Activated naive CD4-positive, alpha-beta T cell treated with Interleukin-2 at 50 U/mL for 16 hours (primary cell): ENCODE results near the gene C12orf75.
"Not testable (repeated sequence)": the region's sequence is repeated elsewhere in the genome, so short reads cannot be mapped to it uniquely, and the experiment has no call there.

ENCODE experiments used
- DNase-seq: peaks from one replicate; pipeline ENCODE4 v3.0.0-alpha.2; 2020

The C12orf75 gene

DNA sequence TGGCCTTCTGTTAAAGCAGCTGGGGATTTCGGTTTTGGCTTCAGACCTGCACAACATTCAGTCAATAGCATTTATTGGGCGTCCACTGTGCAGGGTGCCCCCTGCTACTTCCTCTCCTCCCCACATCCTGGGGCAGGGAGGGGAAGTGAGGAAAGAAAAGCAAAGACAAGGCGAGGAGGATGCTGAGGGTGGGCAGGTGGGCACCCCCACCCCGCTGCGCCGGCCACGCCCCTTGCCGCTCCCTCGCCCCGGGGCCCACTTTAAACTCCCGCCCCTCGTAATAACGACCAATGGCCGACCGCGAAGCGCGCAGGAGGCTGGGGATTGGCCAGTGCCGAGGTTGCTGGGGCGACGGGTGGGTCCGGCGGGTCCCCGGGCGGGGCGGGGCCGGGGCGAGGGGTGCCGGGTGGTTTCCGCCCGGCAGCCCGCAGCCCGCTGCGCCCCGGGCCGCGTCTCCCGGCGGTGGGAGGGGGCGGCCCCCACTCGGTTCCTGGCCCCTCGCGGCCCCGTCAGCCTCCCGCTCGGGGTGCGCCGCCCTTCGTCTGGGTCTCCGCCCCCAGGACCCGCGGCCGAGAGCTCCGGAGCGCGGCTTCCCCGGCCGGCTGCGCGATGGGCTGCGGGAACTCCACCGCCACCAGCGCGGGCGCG is at the start of gene C12orf75:
Gene C12orf75, plus strand, starts transcription at position 409 of the 648 bp plus-strand sequence. Its CDS starts 201 bp downstream, at position 610.
- peak; percentile 87 for DNase-seq

DNA sequence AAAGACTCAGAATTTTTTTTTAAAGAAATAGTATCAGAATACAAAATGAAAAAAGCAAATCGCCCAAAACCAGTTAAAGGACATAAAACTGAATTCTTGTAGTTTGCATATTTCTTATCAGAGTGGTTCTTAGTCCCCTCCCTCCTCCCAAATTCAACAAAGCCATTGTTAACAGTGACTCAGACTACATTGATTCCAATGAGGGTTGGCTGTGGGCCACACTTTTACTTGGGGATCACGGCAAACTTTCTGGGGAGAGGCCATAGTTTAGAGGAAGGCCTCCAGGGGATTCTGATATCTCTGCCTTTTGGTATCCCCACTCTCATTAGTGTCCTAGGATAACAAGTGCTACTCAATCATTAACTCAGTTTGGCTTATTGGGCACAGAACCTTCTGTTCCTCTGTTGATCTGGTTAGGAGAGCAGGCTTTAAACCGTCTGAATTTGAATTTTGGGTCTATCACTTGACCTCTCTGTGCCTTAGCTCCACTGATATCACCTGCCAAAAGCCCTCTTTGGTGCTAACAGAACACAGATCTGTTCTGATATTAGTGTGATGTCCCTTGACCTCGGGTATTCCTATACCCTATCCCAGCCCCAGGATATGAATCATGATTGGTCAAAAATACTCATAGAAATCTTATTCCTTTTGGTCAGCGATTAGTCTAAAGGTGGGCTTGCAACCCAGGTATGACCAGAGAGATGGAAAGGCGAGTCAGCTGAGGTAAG is 49.4 kb upstream of the C12orf75 start:
- DNase-seq, result no peak

DNA sequence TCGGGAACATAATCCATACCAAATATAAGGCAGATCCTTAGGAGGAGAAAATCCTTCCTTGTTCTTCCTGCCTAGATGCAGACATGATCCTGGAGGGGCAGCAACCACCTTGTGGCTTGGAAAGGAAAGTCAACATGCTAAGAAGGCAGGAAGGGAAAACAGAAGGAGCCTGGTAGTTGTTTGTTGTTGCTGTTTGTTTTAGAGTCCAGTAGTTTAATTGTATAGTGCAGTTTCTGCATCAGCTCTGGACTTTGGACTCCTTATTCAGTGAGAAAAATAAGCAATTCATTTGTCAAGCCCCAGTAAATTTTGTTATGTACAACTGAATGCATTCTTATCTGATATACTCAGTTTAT is 48.8 kb upstream of the C12orf75 start:
- no peak for DNase-seq

DNA sequence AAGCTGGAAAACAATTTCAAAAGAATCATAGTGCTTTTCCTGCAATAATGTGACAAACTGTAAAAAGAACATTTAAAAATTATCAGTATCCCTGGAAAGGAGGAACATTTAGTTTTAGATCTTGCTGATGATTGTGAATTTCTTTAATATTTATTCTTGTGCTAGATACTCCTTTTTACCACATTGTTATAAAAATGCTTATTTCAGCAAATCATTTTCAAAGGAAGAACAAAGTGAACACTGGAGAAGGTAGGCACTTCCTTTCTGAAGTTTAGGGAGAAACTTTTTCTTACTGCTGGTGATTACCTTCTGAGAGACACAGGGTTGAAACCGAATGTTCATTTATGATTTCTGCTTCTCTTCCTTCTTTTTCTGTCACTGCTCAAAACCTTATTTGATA is 45.1 kb upstream of the C12orf75 start:
- no peak for DNase-seq

DNA sequence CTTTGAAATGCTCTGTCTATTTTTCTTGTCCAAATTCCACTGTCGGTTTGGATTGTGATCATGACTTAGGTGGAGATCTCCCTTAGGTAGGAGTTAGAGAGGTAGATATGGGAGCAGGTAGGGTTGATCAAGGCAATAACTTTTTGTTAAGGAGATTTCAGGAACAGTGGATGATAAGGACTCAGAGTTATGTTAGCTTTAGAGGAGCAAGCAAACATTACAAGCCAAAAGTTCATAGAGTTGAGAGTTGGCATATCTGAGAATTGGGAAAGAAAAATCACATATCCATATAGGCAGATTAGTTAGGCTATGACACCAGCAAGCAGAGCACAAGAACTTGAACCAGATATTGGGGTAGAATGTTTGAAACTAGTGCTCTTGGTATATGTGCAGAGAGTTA is 43.1 kb upstream of the C12orf75 start:
- no peak for DNase-seq

DNA sequence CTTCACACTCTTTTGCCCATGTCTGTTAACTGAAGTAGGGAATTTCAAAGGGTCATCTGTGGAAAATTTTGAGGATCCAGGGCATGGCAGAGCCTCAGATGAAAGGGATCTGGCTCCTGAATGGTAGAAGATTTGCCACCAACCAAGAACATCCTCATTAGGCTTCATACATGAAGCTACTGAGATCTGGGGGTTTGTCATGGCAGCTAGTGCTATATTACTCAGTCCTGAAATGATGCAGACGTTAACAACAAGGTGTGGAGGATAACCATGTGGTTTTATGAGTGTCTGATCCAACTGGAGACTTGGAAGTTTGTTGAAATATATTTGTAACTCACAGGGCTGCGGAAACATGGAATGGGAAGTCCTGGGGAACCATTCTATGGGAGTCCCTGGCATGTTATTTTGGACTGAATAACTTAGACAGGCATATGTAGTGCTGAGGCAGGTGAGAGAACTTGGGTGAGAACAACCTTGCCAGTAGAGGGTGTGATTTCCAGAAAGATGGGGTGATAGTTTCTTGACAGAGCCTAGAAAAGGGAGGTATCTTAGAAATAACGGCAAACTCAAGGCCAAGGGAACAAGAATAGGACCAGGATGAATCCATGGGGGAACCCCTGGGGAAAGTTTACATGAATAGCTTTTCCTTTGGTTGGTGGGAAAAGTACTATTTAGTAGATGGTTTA is 42.0 kb upstream of the C12orf75 start:
- DNase-seq, result no peak

DNA sequence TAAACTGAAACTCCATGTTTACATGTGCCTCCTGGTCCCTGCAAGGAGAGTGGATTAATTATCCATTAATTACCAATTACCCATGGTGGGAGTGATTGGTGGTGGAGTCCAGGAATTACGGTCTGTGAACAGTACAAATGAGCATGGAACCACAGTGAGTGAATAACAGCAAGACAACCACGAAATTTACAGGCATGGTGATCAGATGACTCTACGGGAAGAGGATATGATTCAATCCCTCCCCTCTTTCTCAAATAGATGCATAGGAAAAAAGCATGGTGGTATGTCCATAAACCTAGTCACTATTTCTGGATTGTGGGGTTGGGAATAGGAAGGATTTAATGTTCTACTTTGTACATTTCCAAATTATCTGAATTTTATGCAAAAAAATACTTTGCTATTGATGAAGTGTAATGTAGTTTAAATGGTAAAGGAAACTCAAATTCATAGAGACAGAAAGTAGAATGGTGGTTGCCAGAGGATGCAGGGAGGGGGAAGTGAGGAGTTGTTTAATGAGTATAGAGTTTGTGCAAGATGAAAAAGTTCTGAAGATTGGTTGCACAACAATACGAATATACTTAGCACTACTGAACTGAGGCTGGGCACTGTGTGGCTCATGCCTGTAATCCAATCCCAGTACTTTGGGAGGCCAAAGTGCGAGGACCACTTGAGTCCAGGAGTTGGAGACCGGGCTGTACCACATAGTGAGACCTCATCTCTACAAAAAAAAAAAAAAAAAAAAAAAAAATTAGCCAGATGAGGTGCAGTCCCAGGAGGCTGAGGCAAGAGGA is 41.2 kb upstream of the C12orf75 start:
- DNase-seq, result no peak

DNA sequence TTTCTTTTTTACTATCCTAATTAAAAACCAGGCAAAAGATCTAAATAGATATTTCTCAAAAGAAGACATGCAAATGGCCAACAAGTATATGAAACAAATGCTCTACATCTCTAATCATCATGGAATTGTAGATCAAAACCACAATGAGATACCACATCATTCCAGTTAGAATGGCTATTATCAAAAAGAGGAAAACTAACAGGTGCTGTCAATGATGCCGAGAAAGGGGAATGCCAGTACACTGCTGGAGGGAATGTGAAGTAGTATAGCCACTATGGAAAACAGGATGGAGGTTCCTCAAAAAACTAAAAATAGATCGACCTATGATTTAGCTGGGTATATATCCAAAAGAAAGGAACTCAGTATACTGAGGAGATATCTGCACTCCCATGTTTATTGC is 39.0 kb upstream of the C12orf75 start:
- DNase-seq, result no peak

DNA sequence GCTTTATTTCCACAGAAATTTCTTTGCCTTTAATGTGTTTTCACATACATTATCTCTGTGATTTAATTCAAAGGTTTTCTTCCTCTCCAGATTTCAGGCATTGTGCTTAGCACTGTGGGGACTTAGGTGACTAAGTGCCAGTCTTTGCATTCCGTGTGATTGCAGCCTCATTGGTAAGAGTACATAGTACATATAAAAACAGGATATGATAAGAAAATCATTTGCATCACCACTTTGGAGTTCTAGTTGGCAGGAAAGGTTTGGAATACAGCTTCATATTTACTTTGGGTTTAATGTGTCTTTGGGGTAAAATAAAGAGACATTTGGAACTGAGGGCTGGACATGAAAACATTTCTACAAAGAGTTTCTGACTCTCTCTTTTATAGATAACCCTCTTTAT is 37.8 kb upstream of the C12orf75 start:
- no peak for DNase-seq

DNA sequence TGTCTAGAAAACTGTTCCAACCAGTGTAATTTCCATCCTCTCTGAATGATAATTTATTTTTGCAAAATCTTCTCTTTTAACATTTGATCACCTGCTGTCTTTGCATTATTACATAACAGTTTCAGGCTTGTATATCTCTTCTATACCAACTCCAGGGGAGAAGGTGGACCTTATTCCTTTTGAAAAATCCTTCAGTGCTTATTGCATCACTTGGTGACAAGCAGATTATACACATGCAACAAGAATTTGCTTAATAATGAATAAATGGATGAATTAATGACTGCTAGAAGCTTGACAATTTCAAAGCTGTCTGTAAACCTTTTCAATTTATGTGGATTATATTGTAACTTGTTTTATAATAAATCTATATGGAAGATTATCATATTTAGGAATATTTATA is 37.3 kb upstream of the C12orf75 start:
- no peak for DNase-seq

DNA sequence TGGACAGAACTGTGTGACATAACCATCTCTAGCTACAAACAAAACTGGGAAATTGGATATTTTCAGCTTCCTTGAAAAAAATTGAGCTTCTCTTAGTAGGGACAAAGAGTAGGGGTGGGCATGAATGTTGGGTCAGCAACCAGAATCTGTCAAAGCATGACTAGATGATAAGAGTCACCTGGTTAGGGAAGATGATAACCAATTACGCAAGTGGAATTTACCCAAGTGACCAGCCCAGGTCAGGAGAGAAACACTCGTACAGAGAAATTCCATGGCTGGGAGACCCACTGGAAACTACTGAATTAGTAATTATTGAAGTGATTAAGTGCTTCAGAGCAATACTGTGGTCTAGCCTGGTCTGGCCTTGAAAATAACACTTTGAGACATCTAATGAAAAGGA is 36.3 kb upstream of the C12orf75 start:
- no peak for DNase-seq

DNA sequence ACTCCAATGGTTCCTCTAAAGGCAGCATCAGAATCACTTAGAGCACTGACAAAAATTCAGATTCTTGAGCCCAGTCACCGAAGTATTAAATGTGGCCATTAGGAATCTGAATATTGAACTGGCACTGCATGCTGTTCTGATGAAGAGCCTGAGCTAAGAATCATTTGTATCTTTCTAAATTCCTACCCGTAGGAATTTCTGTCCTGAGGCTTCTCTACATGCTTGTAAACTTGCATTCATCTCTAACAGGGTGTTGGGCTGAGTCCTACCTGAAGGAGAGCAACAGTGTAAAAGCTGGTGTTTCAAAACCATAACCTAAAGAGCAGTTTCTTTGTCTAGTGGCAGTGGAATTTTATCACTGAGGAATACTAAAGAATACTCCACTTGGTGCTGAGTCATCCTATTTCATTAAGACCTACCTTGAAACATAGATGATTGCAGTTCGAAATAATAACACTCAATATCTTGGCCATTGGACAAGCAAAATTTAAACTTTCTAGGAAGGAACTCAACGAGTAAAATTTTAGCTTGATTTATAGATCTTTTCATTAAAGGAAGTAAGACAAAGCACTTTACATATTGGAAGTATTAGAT is 35.5 kb upstream of the C12orf75 start:
- no peak for DNase-seq

DNA sequence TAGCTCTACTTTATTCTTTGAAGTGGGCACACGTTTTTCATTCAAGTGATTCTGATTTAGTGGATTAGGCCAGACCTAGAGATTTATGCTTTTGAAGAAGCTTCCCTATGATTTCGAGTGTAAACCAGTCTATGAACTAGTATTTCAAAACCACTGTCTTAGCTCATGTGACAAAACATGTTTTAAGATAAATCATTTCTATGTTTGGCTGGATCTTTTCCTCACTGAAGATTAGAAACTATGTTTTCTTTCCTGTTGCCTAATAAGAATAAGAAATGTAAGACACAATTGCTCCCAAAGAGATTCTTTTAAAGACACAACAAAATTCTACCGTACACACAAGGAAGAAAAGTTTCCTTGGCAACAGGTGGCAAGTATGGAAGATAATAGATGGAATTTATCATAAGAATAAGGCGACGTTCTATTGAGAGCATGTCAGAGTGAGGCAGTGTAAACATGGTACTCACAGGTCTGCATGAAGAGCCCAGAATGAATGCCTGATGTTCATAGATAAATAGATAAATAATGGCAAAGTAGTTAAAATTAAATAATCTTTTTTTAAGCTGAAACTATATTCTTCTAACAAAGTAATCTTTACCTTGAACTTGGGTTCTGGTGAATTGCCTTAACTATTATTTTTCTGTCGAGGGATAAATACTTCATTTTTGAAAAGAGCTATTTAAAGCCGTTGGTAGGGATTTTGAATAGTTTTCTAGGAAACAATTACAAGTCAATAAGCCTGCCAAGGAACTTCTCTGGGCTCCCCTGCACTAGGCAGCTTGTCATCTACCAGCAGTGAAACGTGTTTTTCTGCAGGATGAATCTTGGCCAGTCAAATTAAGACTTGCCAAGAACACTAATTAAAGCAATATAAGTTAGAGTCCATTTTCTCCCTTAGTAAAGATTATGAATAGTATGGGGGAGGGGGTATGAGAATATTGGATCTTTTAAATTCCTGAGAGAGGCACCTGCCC is 34.1 kb upstream of the C12orf75 start:
- no peak for DNase-seq

DNA sequence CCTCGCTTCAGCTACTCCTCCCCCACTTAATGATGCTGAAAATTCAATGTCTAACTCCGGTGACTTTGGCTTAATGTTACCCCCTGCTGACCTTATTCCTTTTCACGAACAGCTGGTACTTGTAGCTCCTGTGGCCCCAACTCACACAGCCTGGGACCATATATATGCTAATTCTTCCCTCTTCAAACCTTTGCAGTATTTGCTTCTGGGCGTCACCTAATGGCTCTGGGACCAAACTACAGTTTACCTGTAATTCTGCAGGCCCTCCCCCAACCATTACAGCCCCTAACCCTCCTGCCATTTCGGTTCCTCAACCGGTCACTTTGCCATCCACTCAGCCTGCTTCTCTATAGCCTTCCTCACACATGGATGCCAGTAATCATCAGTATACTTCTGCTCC is 29.6 kb upstream of the C12orf75 start:
- DNase-seq, result no peak

DNA sequence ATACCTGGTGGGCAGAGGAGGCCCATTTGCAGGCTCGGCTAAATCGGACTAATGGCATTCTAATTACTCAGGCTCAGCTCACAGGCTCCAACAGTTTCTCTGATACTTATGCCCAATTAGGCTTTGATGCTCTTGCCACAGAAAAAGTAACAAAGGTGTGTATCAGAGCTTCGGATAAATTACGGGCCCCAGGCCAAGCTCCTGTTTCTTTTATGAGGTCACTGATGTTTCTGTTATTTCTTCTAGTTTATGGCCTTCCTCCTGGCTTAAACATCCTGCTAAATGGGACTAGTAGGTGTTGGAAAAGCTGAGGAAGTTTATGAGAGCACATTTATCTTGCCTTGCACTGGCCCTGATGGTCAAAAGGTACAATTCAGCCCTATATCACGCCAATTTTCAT is 28.8 kb upstream of the C12orf75 start:
- DNase-seq, result no peak

DNA sequence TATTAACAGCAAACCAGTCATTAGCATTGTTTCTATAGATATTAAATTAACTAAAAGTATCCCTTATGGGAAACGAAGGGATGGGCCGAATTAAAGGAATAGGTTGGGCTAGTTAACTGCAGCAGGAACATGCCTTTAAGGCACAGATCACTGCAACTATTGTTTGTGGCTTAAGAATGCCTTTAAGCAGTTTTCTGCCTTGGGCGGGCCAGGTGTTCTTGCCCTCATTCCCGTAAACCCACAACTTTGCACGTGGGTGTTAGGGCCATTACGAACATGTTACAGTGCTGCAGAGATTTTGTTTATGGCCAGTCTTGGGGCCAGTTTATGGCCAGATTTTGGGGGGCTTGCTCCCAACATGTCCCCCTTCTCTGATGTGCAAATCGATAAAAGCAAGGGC is 27.5 kb upstream of the C12orf75 start:
- DNase-seq, result not testable (repeated sequence)

DNA sequence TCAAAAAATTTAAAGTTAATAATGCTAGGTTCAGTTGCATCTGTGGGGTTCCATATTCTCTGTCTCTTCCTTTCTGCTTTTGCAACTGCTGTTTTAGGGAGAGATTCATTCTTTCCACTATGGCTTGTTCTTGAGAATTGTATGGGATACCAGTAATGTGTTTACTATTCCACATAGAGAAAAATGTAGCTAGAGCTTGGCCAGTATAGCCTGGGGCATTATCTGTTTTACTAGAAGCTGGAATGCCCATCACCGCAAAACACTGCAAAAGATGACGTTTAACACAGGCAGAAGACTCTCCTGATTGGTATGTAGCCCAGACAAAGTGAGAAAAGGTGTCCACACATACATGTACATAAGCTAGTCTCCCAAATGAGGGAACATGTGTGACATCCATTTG is 25.9 kb upstream of the C12orf75 start:
- not testable (repeated sequence) for DNase-seq

DNA sequence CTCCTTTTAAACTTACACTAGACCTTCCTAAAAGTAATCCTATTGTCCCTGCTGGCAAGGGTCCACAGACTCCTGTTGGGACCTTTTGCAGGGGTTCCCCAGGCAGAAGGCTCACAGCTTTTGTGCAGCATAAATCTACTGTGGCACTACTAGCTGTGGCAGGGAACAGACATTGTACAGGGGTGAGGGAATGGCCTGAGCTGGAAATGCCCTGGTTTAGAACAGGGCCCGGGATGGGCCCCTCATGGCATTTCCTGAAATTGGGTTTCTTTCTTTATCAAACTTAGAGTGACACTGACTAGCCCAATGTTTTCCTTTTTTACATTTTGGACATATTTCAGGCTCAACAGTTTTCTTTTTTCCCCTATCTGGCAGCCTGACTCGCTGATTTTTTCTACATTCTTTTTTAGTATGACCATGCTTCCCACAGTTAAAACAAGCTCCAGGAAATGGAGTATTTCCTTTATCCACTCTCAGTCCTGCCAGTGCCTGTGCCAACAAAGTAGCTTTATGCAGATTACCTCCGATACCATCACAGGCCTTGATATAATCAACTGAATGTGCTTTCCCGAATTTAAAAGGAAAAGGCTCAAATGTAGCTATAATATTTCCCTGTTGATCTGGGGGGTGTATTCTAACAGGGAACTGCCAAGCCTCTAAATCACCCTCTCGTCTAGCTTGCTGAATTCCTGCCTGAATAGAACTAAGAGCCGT is 22.7 kb upstream of the C12orf75 start:
- DNase-seq, result not testable (repeated sequence)

DNA sequence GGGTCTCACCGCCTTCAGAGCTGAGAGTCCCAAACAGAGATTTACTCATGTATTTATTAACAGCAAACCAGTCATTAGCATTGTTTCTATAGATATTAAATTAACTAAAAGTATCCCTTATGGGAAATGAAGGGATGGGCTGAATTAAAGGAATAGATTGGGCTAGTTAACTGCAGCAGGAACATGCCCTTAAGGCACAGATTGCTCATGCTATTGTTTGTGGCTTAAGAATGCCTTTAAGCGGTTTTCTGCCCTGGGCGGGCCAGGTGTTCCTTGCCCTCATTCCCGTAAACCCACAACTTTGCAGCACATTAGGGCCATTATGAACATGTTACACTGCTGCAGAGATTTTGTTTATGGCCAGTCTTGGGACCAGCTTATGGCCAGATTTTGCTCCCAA is 21.7 kb upstream of the C12orf75 start:
- not testable (repeated sequence) for DNase-seq

DNA sequence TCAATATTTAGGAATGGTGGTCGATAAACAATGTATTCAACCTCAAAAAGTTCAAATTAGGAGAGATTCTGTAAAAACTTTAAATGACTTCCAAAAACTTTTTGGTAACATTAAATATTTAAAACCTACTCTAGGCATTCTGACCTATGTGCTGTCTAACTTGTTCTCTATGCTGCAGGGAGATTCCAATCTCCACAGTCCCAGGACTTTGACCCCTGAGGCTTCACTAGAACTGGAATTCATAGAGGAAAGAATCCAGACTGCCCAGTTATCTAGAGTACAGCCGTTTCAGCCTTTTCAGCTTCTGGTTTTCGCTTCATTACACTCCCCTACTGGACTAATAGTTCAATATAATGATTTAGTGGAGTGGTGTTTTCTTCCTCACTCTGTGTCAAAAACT is 21.1 kb upstream of the C12orf75 start:
- DNase-seq, result not testable (repeated sequence)

DNA sequence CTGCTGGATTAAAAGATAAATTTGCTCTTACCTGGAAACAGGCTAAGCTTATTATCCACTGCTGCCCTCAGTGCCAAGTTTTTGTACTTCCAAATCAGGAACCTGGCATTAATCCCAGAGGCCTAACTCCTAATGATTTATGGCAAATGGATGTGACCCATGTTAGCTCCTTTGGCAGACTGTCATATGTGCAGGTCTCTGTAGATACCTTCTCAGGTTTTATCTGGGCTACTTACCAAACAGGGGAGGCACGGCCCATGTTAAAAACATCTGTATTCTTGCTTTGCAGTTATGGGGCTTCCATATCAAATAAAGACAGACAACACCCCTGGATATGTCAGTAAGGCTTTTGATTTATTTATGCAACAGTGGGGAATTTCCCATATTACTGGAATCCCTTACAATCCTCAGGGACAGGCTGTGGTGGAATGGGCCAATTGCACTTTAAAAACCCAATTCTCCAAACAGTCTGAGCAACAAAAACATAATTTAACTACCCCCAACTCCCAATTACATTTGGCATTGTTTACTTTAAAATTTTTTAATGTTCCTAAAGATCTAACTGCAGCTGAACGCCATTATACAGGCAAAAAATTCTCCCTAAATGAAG is 19.9 kb upstream of the C12orf75 start:
- not testable (repeated sequence) for DNase-seq
